HCT116 (cell line): ENCODE data around the gene SLCO2B1. TPM values are rescaled to one million over a fixed set of nuclear protein-coding genes. Genes with fewer than 3 reads are reported as not detected.

Experiments used
- ATAC-seq: fragments of 200-7000 bp; cut with Tn5 transposase; 2 replicates; pipeline ENCODE4 v1.9.1; 2020; ENCODE audit warnings: mild to moderate bottlenecking, moderate library complexity
- BruUV-seq: library from RNA; stranded (reverse); fragments of 400-500 nt; replicated peaks from 2 replicates; lab custom pipeline; 2021; lab: Mats Ljungman, UMichigan
- CTCF ChIA-PET: fragments of 300-600 bp; sonication (Branson Sonifier 250); formaldehyde crosslinking; loops from one replicate; lab custom pipeline; 2021; ENCODE audit warnings: antibody characterized with exemption; lab: Charles Lee
- POLR2A ChIA-PET: fragments of 300-600, 350-600 bp; sonication (Branson Sonifier 250); formaldehyde crosslinking; loops from one replicate; lab custom pipeline; 2021; ENCODE audit warnings: antibody characterized with exemption; lab: Charles Lee
- RAD21 ChIA-PET, 2 experiments: fragments of 300-600 bp; sonication (Branson Sonifier 250); formaldehyde crosslinking; loops; one replicate each; lab custom pipeline; 2023; ENCODE audit warnings: low total read pairs in 2 of 2; ENCODE audit not compliant: uncharacterized antibody in 2 of 2, unreplicated experiment in 2 of 2, low non-redundant PET in 1 of 2; lab: Charles Lee
- DNase-seq: peaks from one replicate; pipeline ENCODE4 v3.0.0-alpha.2; 2010; ENCODE audit warnings: low read depth, low spot score
- H2AFZ ChIP-seq: fragments of 200-600 bp; shearing (Covaris generic), sonication (generic); 2 replicates; pipeline ENCODE4 v1.6.1; 2017; ENCODE audit warnings: low read depth, mixed run types, mixed read lengths, antibody characterized with exemption, low read length; ENCODE audit not compliant: poor library complexity, severe bottlenecking
- H3K27ac ChIP-seq: 2 replicates; pipeline ENCODE4 v1.5.1; 2012; ENCODE audit warnings: low read depth, low read length
- H3K27me3 ChIP-seq: fragments of 200-600 bp; sonication (generic); 2 replicates; pipeline ENCODE4 v1.6.1; 2016; ENCODE audit warnings: mixed run types, low read length, mixed read lengths; ENCODE audit not compliant: insufficient read depth
- H3K36me3 ChIP-seq, 2 experiments: fragments of 200-500 bp in 1 of 2; fragments of 200-600 bp in 1 of 2; sonication (Bioruptor generic) in 1 of 2; sonication (generic) in 1 of 2; 2 replicates each; pipeline versions ENCODE4 v1.5.1 to v1.6.1; 2014 to 2016; ENCODE audit warnings: low read length in 2 of 2, inconsistent platforms in 1 of 2, mixed read lengths in 1 of 2, mixed run types in 1 of 2; ENCODE audit not compliant: insufficient read depth in 2 of 2, control insufficient read depth in 1 of 2
- H3K4me1 ChIP-seq, 2 experiments: fragments of 200-600 bp in 1 of 2; sonication (generic) in 1 of 2; 2 replicates each; pipeline versions ENCODE4 v1.5.1 to v1.6.1; 2012 to 2017; ENCODE audit warnings: low read length in 2 of 2, inconsistent platforms in 1 of 2, mild to moderate bottlenecking in 1 of 2, mixed read lengths in 1 of 2, mixed run types in 1 of 2, moderate library complexity in 1 of 2; ENCODE audit not compliant: insufficient read depth in 2 of 2, control insufficient read depth in 1 of 2
- H3K4me2 ChIP-seq: fragments of 200-600 bp; sonication (generic); 2 replicates; pipeline ENCODE4 v1.6.1; 2017; ENCODE audit warnings: mixed run types, low read length, mixed read lengths
- H3K4me3 ChIP-seq, 2 experiments: fragments of 200-600 bp in 1 of 2; sonication (generic) in 1 of 2; replicated peaks in 1 of 2; 2 replicates each; pipeline ENCODE4 v1.5.1; 2011 to 2016; ENCODE audit warnings: low read length in 2 of 2, control low read depth in 1 of 2, low read depth in 1 of 2, mild to moderate bottlenecking in 1 of 2, mixed read lengths in 1 of 2, mixed run types in 1 of 2
- H3K79me2 ChIP-seq: fragments of 200-600 bp; sonication (generic); 2 replicates; pipeline ENCODE4 v1.6.1; 2017; ENCODE audit warnings: mild to moderate bottlenecking, mixed run types, low read length, moderate library complexity, mixed read lengths; ENCODE audit not compliant: insufficient read depth
- H3K9ac ChIP-seq: fragments of 200-600 bp; sonication (generic); 2 replicates; pipeline ENCODE4 v1.6.1; 2016; ENCODE audit warnings: low read length, mixed read lengths
- H3K9me2 ChIP-seq: fragments of 200-600 bp; sonication (generic), shearing (Covaris generic); 2 replicates; pipeline ENCODE4 v1.6.1; 2017; ENCODE audit warnings: mixed run types, mild to moderate bottlenecking, moderate library complexity; ENCODE audit not compliant: insufficient read depth
- H3K9me3 ChIP-seq, 2 experiments: fragments of 200-500 bp in 1 of 2; fragments of 200-600 bp in 1 of 2; sonication (Bioruptor generic) in 1 of 2; sonication (generic) in 1 of 2; 2 replicates each; pipeline ENCODE4 v1.6.1; 2014 to 2017; ENCODE audit warnings: low read length in 2 of 2, mixed read lengths in 2 of 2, inconsistent platforms in 1 of 2, low read depth in 1 of 2, mild to moderate bottlenecking in 1 of 2, mixed run types in 1 of 2, moderate library complexity in 1 of 2; ENCODE audit not compliant: control insufficient read depth in 1 of 2, insufficient read depth in 1 of 2
- H4K20me1 ChIP-seq: fragments of 200-600 bp; sonication (generic), shearing (Covaris generic); 2 replicates; pipeline ENCODE4 v1.6.1; 2017; ENCODE audit warnings: mixed run types, mild to moderate bottlenecking, moderate library complexity; ENCODE audit not compliant: insufficient read depth
- CTCF ChIP-seq, 3 experiments: fragments of 200-600 bp in 1 of 3; sonication (generic) in 1 of 3; IDR thresholded peaks in 2 of 3; conservative IDR thresholded peaks in 1 of 3; 2 replicates each; pipeline ENCODE4 v1.5.1; 2012 to 2017; ENCODE audit warnings: low read depth in 2 of 3, low read length in 2 of 3, antibody characterized with exemption in 1 of 3, borderline replicate concordance in 1 of 3, control low read depth in 1 of 3, mild to moderate bottlenecking in 1 of 3, mixed read lengths in 1 of 3, mixed run types in 1 of 3, moderate library complexity in 1 of 3; ENCODE audit not compliant: insufficient read depth in 1 of 3
- EGR1 ChIP-seq: IDR thresholded peaks from 2 replicates; pipeline ENCODE4 v1.6.1; 2012; ENCODE audit warnings: low read depth
- EZH2 ChIP-seq: fragments of 200-600 bp; sonication (generic); IDR thresholded peaks from 2 replicates; pipeline ENCODE4 v1.6.1; 2017; ENCODE audit warnings: antibody characterized with exemption, mixed run types
- EZH2phosphoT487 ChIP-seq: fragments of 200-600 bp; IDR thresholded peaks from 2 replicates; pipeline ENCODE4 v1.6.1; 2018; ENCODE audit warnings: antibody characterized with exemption, borderline replicate concordance
- FOSL1 ChIP-seq: IDR thresholded peaks from 2 replicates; pipeline ENCODE4 v1.6.1; 2012; ENCODE audit warnings: low read depth
- JUND ChIP-seq: IDR thresholded peaks from 2 replicates; pipeline ENCODE4 v1.6.1; 2012
- POLR2A ChIP-seq: IDR thresholded peaks from 2 replicates; pipeline ENCODE4 v1.7.0; 2011; ENCODE audit warnings: borderline replicate concordance; ENCODE audit not compliant: insufficient read depth, insufficient read length; ENCODE audit errors: extremely low read depth
- POLR2AphosphoS5 ChIP-seq: IDR thresholded peaks from 2 replicates; pipeline ENCODE4 v1.6.1; 2011; ENCODE audit warnings: mild to moderate bottlenecking, low read depth, low read length, moderate library complexity
- RAD21 ChIP-seq: IDR thresholded peaks from 2 replicates; pipeline ENCODE4 v1.6.1; 2012; ENCODE audit warnings: low read depth, mild to moderate bottlenecking
- TCF7L2 ChIP-seq: IDR thresholded peaks from 2 replicates; pipeline ENCODE4 v1.7.0; 2011; ENCODE audit warnings: borderline replicate concordance, inconsistent platforms; ENCODE audit not compliant: insufficient read depth, insufficient read length; ENCODE audit errors: extremely low read depth
- ZFX ChIP-seq: fragments of 450-650 bp; IDR thresholded peaks from 2 replicates; pipeline ENCODE4 v1.6.1; 2017
- intact Hi-C: fragments of 100-400 bp; cut with micrococcal nuclease; formaldehyde crosslinking; loops from 2 replicates; pipeline ENCODE4 v1.10.0; 2022
- total RNA-seq: library from RNA; stranded (reverse); gene quantifications from one replicate; pipeline ENCODE4 v1.2.1, GENCODE V29; 2021; ENCODE audit not compliant: unreplicated experiment
- TF ChIP-seq, protein P1 (sequence below): IDR thresholded peaks from 2 replicates; pipeline ENCODE4 v1.6.1; 2011; ENCODE audit warnings: mild to moderate bottlenecking, low read length, moderate library complexity; ENCODE audit not compliant: insufficient replicate concordance; ENCODE audit errors: extremely low read depth
- TF ChIP-seq, protein P2 (sequence below): IDR thresholded peaks from 2 replicates; pipeline ENCODE4 v1.6.1; 2012

The SLCO2B1 gene
- total RNA-seq, 1 experiment from 2014 or later: 0.81 TPM

- H3K4me1 ChIP-seq: peaks cover 0 to 10% of the 10 kb centered on the region in 2 experiments; a peak in 2 of 4 replicates
- no peak overlapping the region for H2AFZ ChIP-seq
- H3K9ac ChIP-seq: no peak overlapping the region
- ATAC-seq (no peak), DNase-seq (no peak)
- H3K36me3 ChIP-seq: no peaks in the 10 kb centered on the region
- H3K4me2 ChIP-seq: no peak overlapping the region
- H3K9me3 ChIP-seq: no peaks in the 10 kb centered on the region
- ChIA-PET POLR2A (no interaction called here), CTCF (interaction anchor here (1.5 to 2.3 kb wide), 3 partner anchors 11 to 15 kb away, joined by 4 to 10 read pairs (median 9); no protein-coding TSS in a partner anchor), RAD21 (no interaction called here)
- H3K27ac ChIP-seq: no peak overlapping the region
- H4K20me1 ChIP-seq: no peaks in the 10 kb centered on the region
- H3K9me2 ChIP-seq: no peaks in the 10 kb centered on the region
- H3K4me3 ChIP-seq: no peak overlapping the region
- BruUV-seq: no TSS peak
- no peak for TF ChIP-seq EGR1
- intact Hi-C loops: no loop called here
- H3K79me2 ChIP-seq: no peaks in the 10 kb centered on the region
- H3K27me3 ChIP-seq: 0 out of 2 replicates have a peak, but pooled peaks cover 4% of the 10 kb centered on the region
Measured at GRCh38 chr11:75155570-75156422, 4.9 kb downstream of the SLCO2B1 start.

- TF ChIP-seq FOSL1 (no peak), CTCF (IDR thresholded peaks at IDR 0.05 in 2 of 3, conservative IDR thresholded peaks at IDR 0.05 in 1 of 3; ENCODE audit: borderline replicate concordance in 1 of 3, insufficient read depth in 1 of 3, low read depth in 2 of 3, low read length in 2 of 3) (no peak), TCF7L2 (no peak), EGR1 (no peak), POLR2A (no peak), EZH2 (no peak), POLR2AphosphoS5 (no peak), EZH2phosphoT487 (no peak), RAD21 (no peak), ZFX (no peak), JUND (no peak)
- TF ChIP-seq, protein P1, sequence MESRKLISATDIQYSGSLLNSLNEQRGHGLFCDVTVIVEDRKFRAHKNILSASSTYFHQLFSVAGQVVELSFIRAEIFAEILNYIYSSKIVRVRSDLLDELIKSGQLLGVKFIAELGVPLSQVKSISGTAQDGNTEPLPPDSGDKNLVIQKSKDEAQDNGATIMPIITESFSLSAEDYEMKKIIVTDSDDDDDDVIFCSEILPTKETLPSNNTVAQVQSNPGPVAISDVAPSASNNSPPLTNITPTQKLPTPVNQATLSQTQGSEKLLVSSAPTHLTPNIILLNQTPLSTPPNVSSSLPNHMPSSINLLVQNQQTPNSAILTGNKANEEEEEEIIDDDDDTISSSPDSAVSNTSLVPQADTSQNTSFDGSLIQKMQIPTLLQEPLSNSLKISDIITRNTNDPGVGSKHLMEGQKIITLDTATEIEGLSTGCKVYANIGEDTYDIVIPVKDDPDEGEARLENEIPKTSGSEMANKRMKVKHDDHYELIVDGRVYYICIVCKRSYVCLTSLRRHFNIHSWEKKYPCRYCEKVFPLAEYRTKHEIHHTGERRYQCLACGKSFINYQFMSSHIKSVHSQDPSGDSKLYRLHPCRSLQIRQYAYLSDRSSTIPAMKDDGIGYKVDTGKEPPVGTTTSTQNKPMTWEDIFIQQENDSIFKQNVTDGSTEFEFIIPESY: no peak
- TF ChIP-seq, protein P2, sequence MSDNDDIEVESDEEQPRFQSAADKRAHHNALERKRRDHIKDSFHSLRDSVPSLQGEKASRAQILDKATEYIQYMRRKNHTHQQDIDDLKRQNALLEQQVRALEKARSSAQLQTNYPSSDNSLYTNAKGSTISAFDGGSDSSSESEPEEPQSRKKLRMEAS: no peak
- Histone ChIP-seq H3K36me3 (no peaks in the 10 kb centered on the region), H3K4me1 (peaks cover 0 to 10% of the 10 kb centered on the region in 2 experiments; a peak in 2 of 4 replicates), H3K9me2 (no peaks in the 10 kb centered on the region), H3K9ac (no peak overlapping the region), H3K4me2 (no peak overlapping the region), H3K79me2 (no peaks in the 10 kb centered on the region), H3K9me3 (no peaks in the 10 kb centered on the region), H3K4me3 (no peak overlapping the region), H3K27ac (no peak overlapping the region), H4K20me1 (no peaks in the 10 kb centered on the region), H2AFZ (no peak overlapping the region), H3K27me3 (0 out of 2 replicates have a peak, but pooled peaks cover 4% of the 10 kb centered on the region)
- DNase-seq (no peak), ATAC-seq (no peak)
- intact Hi-C loops: no loop called here
- no TSS peak for BruUV-seq
- RAD21 ChIA-PET: no interaction called here
- POLR2A ChIA-PET: no interaction called here
- CTCF ChIA-PET: interaction anchor here (0.6 to 1.2 kb wide), 4 partner anchors 10 to 90 kb away, joined by 3 read pairs; no protein-coding TSS in a partner anchor
Measured at GRCh38 chr11:75158241-75158640, 7.3 kb downstream of the SLCO2B1 start.
